Left ventricle myocardium inferior (tissue), 1 donor: Measurements from ENCODE around the gene MAJIN. TPM values are rescaled to one million over a fixed set of nuclear protein-coding genes. Genes with fewer than 3 reads are reported as not detected.

Source experiments
- DNase-seq: peaks from one replicate; pipeline ENCODE4 v3.0.0-alpha.2; 2020
- H3K27ac ChIP-seq: fragments of 200-600 bp; replicated peaks from 2 replicates; pipeline ENCODE4 v1.8.0; 2021
- H3K27me3 ChIP-seq: fragments of 200-600 bp; 2 replicates; pipeline ENCODE4 v1.8.0; 2021; ENCODE audit warnings: low read depth
- H3K36me3 ChIP-seq: fragments of 200-600 bp; 2 replicates; pipeline ENCODE4 v1.8.0; 2021
- H3K4me1 ChIP-seq: fragments of 200-600 bp; 2 replicates; pipeline ENCODE4 v1.8.0; 2021
- H3K4me3 ChIP-seq: fragments of 200-600 bp; 2 replicates; pipeline ENCODE4 v1.8.0; 2021; ENCODE audit warnings: mild to moderate bottlenecking, moderate library complexity
- H3K9me3 ChIP-seq: fragments of 200-600 bp; replicated peaks from 2 replicates; pipeline ENCODE4 v1.8.0; 2021
- intact Hi-C: fragments of 100-400 bp; cut with micrococcal nuclease; formaldehyde crosslinking; loops from one replicate; pipeline ENCODE4 v1.11.0; 2022
- total RNA-seq: library from RNA; stranded (reverse); fragmentation: NEBNext Ultra II Directional; extraction: Animal tissue kit (Norgen Biotek cat#: 25700); gene quantifications from one replicate; pipeline ENCODE4 v1.2.1, GENCODE V29; 2021
- TF ChIP-seq, protein P1 (sequence below): fragments of 200-600 bp; IDR thresholded peaks from 2 replicates; pipeline ENCODE4 v1.8.0; 2021; ENCODE audit warnings: antibody characterized with exemption, mild to moderate bottlenecking, borderline replicate concordance
- donor health status: DM: no; HTN: yes; CAD: no; lungs with severe emphysema.

MAJIN gene
- total RNA-seq, 1 donor from 2014 or later: not detected

DNA sequence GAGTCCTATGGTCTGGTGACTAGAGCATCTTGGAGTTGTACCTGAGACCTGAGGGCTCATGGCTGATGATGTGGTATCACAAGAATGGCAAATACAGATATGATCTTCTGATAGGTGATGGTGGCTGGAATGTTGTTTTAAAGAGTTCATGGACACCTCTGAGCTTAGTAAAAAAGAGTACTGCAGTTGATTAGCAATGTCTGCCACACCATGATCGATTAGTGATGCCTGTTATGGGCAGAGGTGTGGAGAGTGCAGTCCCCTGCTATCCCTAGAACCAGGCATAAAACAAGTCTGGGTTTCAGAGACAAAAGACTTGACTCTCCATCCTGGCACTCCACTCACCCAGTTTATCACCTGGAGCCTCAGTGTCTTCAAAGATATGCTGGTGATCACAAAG, 26.2 kb upstream of the MAJIN start:
- DNase-seq: no peak
- intact Hi-C loops: no loop called here
- TF ChIP-seq, protein P1, sequence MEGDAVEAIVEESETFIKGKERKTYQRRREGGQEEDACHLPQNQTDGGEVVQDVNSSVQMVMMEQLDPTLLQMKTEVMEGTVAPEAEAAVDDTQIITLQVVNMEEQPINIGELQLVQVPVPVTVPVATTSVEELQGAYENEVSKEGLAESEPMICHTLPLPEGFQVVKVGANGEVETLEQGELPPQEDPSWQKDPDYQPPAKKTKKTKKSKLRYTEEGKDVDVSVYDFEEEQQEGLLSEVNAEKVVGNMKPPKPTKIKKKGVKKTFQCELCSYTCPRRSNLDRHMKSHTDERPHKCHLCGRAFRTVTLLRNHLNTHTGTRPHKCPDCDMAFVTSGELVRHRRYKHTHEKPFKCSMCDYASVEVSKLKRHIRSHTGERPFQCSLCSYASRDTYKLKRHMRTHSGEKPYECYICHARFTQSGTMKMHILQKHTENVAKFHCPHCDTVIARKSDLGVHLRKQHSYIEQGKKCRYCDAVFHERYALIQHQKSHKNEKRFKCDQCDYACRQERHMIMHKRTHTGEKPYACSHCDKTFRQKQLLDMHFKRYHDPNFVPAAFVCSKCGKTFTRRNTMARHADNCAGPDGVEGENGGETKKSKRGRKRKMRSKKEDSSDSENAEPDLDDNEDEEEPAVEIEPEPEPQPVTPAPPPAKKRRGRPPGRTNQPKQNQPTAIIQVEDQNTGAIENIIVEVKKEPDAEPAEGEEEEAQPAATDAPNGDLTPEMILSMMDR: no peak
- no peaks in the 10 kb centered on the region for H3K27me3 ChIP-seq
- peaks cover 35% of the 10 kb centered on the region for H3K4me1 ChIP-seq
- H3K27ac ChIP-seq: no peak overlapping the region
- no peaks in the 10 kb centered on the region for H3K36me3 ChIP-seq
- no peak overlapping the region for H3K4me3 ChIP-seq
- no peaks in the 10 kb centered on the region for H3K9me3 ChIP-seq

DNA sequence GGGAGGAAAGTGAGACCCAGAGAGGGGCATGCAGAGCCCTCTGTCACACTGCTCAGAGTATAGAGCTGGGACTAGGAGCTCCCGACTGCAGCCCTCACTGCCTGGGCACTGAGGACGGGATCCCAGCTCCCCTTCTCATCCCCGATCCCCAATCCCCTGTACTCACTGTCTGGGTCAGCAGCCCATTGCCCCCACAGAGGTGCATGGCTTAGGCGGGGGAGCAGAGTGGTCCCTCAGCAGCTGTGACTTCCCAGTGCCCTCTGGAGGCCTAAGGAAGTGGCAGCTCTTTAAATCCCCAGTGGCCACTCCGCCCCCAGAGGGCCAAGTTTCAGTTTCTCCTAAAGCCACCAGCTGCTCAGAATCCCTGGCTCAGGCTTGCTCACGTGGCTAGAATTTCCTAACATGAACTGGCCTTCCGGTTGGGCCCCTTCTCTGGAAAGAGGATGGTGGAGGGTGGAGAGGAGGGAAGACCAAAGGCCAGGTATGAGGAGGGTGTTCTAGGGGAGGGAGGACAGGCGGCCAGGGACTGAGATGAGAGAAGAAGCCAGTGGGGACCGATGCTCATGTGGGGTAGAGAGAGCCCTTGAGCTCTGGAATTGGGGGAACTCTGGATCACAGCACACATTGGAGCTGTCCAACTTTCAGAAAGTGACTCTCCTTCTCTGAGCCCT, 24.9 kb upstream of the MAJIN start, which contains the start of gene BATF2:
Gene BATF2 (minus strand): TSS at position 262 of the 671 bp plus-strand sequence. CDS start 57 bp downstream, at position 205.
- intact Hi-C loops: no loop called here
- no peaks in the 10 kb centered on the region for H3K36me3 ChIP-seq
- no peaks in the 10 kb centered on the region for H3K9me3 ChIP-seq
- H3K27me3 ChIP-seq: no peaks in the 10 kb centered on the region
- DNase-seq: peak; percentile 70
- peak within 1 kb of the TSS; percentile 63 for H3K4me3 ChIP-seq
- TF ChIP-seq, protein P1: peak; percentile 53
- peak within 1 kb of the TSS; percentile 79 for H3K27ac ChIP-seq
- H3K4me1 ChIP-seq: peaks cover 35% of the 10 kb centered on the region

DNA sequence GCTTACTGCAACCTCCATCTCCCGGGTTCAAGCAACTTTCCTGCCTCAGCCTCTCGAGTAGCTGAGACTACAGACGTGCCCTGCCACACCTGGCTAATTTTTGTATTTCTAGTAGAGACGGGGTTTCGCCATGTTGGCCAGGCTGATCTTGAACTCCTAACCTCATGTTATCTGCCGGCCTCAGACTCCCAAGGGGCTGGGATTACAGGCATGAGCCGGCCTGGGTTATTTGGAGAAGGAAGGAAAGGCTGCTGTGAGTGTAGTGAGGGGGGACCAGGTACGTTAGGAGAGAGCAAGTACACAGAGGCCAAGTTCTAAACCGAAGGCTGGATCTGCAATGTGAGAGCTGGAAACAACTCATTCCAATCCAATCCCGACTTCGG, 24.4 kb upstream of the MAJIN start:
- H3K9me3 ChIP-seq: no peaks in the 10 kb centered on the region

DNA sequence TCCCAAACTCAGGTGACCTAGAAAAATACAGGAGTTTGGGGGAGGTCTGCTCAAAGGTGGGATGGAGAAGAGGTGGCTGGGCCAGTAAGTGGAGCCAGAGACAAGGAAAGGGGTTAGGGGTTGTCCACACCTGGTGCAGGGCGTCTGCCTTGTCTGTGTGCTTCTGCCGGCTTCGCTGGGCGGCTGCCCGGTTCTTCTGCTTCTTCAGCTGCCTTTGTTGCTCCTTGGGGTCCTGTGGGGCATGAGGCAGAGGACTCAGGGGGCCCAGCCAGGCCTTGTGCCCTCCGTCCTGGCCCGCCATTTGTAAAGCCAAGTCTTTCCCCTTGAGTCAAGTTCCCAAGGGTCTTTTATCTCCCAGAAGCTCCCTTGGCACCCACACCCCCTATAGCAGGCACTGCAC, 22.4 kb upstream of the MAJIN start:
- no peak for DNase-seq
- H3K27me3 ChIP-seq: no peaks in the 10 kb centered on the region
- H3K36me3 ChIP-seq: no peaks in the 10 kb centered on the region
- TF ChIP-seq, protein P1: no peak
- intact Hi-C loops: no loop called here
- H3K27ac ChIP-seq: no peak overlapping the region
- no peaks in the 10 kb centered on the region for H3K9me3 ChIP-seq
- H3K4me1 ChIP-seq: peaks cover 58% of the 10 kb centered on the region
- H3K4me3 ChIP-seq: no peak overlapping the region

More for the DNA sequence above, 24.4 kb upstream of the MAJIN start:
- Histone ChIP-seq H3K4me1 (peaks cover 38% of the 10 kb centered on the region), H3K36me3 (no peaks in the 10 kb centered on the region), H3K4me3 (peak overlapping the region; percentile 63), H3K27ac (peak overlapping the region; percentile 79), H3K27me3 (no peaks in the 10 kb centered on the region)
- intact Hi-C loops: no loop called here
- DNase-seq: no peak
- TF ChIP-seq, protein P1: no peak

DNA sequence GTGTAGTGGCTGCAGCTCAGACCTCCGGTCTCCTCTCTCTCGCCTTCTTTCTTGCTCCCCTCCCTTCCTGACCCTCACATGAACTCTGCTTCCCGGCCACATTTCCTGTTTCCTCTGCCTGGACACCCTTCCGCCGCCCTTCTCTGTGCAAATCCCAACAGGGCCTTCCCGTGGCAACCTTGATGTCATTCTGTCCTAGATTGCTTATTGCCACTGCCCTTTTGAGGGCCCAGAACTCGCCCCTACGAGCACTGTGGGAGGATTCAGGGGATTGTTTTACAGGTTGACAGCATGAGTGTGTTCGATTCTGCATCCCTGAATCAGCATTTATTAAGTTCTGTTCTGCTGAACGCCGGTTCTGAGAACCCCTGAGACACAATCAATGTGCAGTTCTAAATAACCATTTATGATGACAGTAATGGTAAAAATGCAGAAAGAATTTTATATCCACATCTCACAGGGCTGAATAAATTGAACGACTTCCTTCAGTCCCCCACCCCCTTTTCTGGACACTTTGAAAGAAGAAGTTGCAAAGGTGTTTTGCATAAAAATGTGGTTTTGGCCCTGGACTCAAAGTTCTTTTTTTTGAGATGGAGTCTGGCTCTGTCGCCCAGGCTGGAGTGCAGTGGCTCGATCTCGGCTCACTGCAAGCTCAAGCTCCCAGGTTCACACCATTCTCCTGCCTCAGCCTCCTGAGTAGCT, 18.5 kb upstream of the MAJIN start:
- Histone ChIP-seq H3K27me3 (no peaks in the 10 kb centered on the region), H3K36me3 (no peaks in the 10 kb centered on the region), H3K4me1 (peaks cover 42% of the 10 kb centered on the region), H3K4me3 (peak overlapping the region; percentile 57), H3K27ac (peak overlapping the region; percentile 84), H3K9me3 (no peaks in the 10 kb centered on the region)
- TF ChIP-seq, protein P1: no peak
- intact Hi-C loops: no loop called here
- peak; percentile 59 for DNase-seq
